ENCODE results near the gene COL4A4.

DNA sequence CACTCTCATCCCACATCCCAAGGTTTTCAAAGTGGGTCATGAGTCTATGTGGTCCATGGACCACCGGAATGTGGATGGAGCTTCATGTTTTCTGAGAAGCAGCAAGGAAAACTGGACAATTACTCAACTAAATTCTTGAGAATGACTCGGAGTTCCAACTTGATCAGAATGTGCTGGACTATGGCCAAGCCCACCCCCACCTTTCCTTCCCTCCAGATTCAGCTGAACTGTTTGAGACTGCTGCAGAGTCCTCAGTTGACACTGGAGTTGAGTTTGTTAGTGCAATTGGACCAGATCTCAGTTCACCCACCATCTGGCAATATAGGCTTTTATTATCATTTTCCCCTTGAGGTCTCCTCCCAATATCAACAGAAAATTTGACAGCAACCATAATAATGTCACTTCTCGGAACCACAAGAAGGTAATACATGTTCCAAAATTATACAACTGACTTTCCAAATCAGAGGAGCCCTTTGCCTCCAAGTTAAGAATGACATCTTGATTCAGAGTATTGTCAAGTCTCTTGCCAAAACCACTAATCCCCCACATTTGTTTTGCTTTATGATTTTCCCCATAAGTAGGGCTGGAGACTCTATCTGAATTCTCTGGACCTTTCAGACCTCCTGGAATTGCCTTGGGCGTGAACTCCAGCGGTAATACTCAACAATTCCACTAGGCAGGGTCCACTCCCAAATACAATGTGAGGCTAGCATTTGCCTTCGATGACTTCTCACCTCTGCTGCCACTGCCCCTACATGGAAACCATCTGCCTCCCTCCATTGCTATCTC lies 8.8 kb downstream of the COL4A4 start:
- TF ChIP-seq POLR2A (IDR thresholded peaks at IDR 0.05) (no peak), CTCF (IDR thresholded peaks at IDR 0.05) (no peak)

Measured in vagina (tissue), 2 donors.